HepG2 (cell line): ENCODE results near the gene ABCB6.

Experiments used
- ATF6 ChIP-seq: sonication (generic); formaldehyde crosslinking; conservative IDR thresholded peaks from 2 replicates; pipeline ENCODE4 v1.4.0; 2020; ENCODE audit warnings: missing genetic modification reagents
- CCDC6 ChIP-seq: sonication (generic); formaldehyde crosslinking; IDR thresholded peaks from 2 replicates; pipeline ENCODE4 v1.8.1; 2022; ENCODE audit warnings: mild to moderate bottlenecking, missing genetic modification reagents, moderate library complexity
- EP300 ChIP-seq, 3 experiments: sonication (generic) in 1 of 3; formaldehyde crosslinking in 1 of 3; IDR thresholded peaks; 2 replicates each; pipeline versions ENCODE4 v1.5.1 to v1.6.1; 2011 to 2020; ENCODE audit warnings: low read depth in 2 of 3, low read length in 2 of 3, borderline replicate concordance in 1 of 3, improper control_type of control experiment in 1 of 3, mild to moderate bottlenecking in 1 of 3, missing genetic modification reagents in 1 of 3, moderate library complexity in 1 of 3
- NR2C2 ChIP-seq: sonication (generic); formaldehyde crosslinking; IDR thresholded peaks from 2 replicates; pipeline ENCODE4 v1.4.0; 2020; ENCODE audit warnings: missing genetic modification reagents, mild to moderate bottlenecking, moderate library complexity, borderline replicate concordance
- POLR2A ChIP-seq, 2 experiments: IDR thresholded peaks; 2 replicates each; pipeline ENCODE4 v1.6.1; 2011; ENCODE audit warnings: low read depth in 2 of 2, low read length in 2 of 2, mild to moderate bottlenecking in 1 of 2, moderate library complexity in 1 of 2; ENCODE audit not compliant: insufficient read depth in 1 of 2

DNA sequence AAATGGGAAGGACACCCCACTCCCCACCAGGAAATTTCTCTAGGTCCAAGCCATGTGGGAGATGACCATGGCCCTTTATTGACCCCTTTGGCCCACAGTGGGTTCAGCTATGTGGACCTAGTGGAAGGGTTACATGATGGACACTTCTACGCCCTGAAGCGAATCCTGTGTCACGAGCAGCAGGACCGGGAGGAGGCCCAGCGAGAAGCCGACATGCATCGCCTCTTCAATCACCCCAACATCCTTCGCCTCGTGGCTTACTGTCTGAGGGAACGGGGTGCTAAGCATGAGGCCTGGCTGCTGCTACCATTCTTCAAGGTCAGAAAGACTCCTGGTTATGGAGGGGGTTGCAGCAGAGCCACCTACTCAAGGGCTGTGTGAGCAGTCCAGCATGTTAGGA lies 27.8 kb upstream of the ABCB6 start:
- no peak for TF ChIP-seq ATF6 (CRISPR knock-in tag)
- TF ChIP-seq EP300 (IDR thresholded peaks at IDR 0.05; ENCODE audit: low read depth in 2 of 2, low read length in 2 of 2): no peak
- TF ChIP-seq EP300 (CRISPR knock-in tag; IDR thresholded peaks at IDR 0.05; ENCODE audit: borderline replicate concordance): no peak
- no peak for TF ChIP-seq CCDC6
- TF ChIP-seq POLR2A (IDR thresholded peaks at IDR 0.05; ENCODE audit: insufficient read depth in 1 of 2, low read depth in 2 of 2, low read length in 2 of 2): no peak
- no peak for TF ChIP-seq NR2C2 (CRISPR knock-in tag)
